HepG2 (cell line): ENCODE results near the gene TBC1D32. TPM values are rescaled to one million over a fixed set of nuclear protein-coding genes. Genes with fewer than 3 reads are reported as not detected.

ENCODE experiments used
- ATAC-seq: fragments of 200-7000 bp; cut with Tn5 transposase; 3 replicates; pipeline ENCODE4 v1.9.1; 2020; ENCODE audit warnings: mild to moderate bottlenecking, moderate library complexity
- BruUV-seq: library from RNA; stranded (reverse); fragments of 400-500 nt; replicated peaks from 2 replicates; lab custom pipeline; 2021; lab: Mats Ljungman, UMichigan
- CTCF ChIA-PET: fragments of 300-600 bp; formaldehyde crosslinking; extraction: SDS; loops from one replicate; lab custom pipeline; 2021; ENCODE audit warnings: low total read pairs, inconsistent platforms, low intra/inter-chr PET ratio; lab: Yijun Ruan, JAX
- POLR2A ChIA-PET: fragments of 350-600 bp; sonication (Branson Sonifier 250); formaldehyde crosslinking; loops from one replicate; lab custom pipeline; 2020; ENCODE audit warnings: antibody characterized with exemption, inconsistent platforms; lab: Yijun Ruan, JAX
- DNase-seq: peaks from one replicate; pipeline ENCODE4 v3.0.0-alpha.2; 2015; ENCODE audit warnings: low spot score
- FAIRE-seq: peaks from 3 replicates; lab custom pipeline; 2011; peaks lifted over from hg19 to GRCh38; lab: Jason Lieb, UNC
- H2AFZ ChIP-seq: one replicate; pipeline ENCODE4 v1.6.1; 2011; ENCODE audit warnings: low read length, inconsistent platforms
- H3K27ac ChIP-seq: fragments of 300-600 bp; 3 replicates; pipeline ENCODE4 v1.8.0; 2011; ENCODE audit warnings: mixed run types, mild to moderate bottlenecking, mixed read lengths, low read length, inconsistent platforms; ENCODE audit not compliant: insufficient read depth; ENCODE audit errors: extremely low read length
- H3K27me3 ChIP-seq, 2 experiments: fragments of 200-600 bp in 1 of 2; 2 replicates in 1 of 2; 3 replicates in 1 of 2; pipeline versions ENCODE4 v1.6.0 to v1.8.0; 2011; ENCODE audit warnings: low read length in 2 of 2, mild to moderate bottlenecking in 2 of 2, moderate library complexity in 2 of 2, inconsistent platforms in 1 of 2; ENCODE audit not compliant: insufficient read depth in 2 of 2, control insufficient read depth in 1 of 2
- H3K36me3 ChIP-seq, 2 experiments: fragments of 200-600 bp in 1 of 2; replicated peaks in 1 of 2; 2 replicates in 1 of 2; 3 replicates in 1 of 2; pipeline versions ENCODE4 v1.5.1 to v1.8.0; 2011; ENCODE audit warnings: low read length in 2 of 2, inconsistent platforms in 1 of 2; ENCODE audit not compliant: insufficient read depth in 2 of 2, control insufficient read depth in 1 of 2
- H3K4me1 ChIP-seq: 2 replicates; pipeline ENCODE4 v1.5.1; 2012; ENCODE audit warnings: low read length, inconsistent platforms; ENCODE audit not compliant: insufficient read depth
- H3K4me2 ChIP-seq: 2 replicates; pipeline ENCODE4 v1.6.0; 2011; ENCODE audit warnings: low read depth, low read length, inconsistent platforms
- H3K4me3 ChIP-seq, 3 experiments: fragments of 200-600 bp in 1 of 3; sonication (generic), shearing (Covaris generic) in 1 of 3; replicated peaks in 1 of 3; 2 replicates each; pipeline ENCODE4 v1.5.1; 2011 to 2016; ENCODE audit warnings: low read length in 3 of 3, inconsistent platforms in 2 of 3, low read depth in 2 of 3, mild to moderate bottlenecking in 2 of 3, control low read depth in 1 of 3, mixed read lengths in 1 of 3; ENCODE audit not compliant: insufficient read depth in 1 of 3
- H3K79me2 ChIP-seq: one replicate; pipeline ENCODE4 v1.6.1; 2011; ENCODE audit warnings: low read length, inconsistent platforms; ENCODE audit not compliant: insufficient read depth
- H3K9ac ChIP-seq: 2 replicates; pipeline ENCODE4 v1.6.0; 2011; ENCODE audit warnings: mild to moderate bottlenecking, low read depth, low read length, inconsistent platforms; ENCODE audit not compliant: insufficient read depth
- H3K9me3 ChIP-seq: 2 replicates; pipeline ENCODE4 v1.5.1; 2012; ENCODE audit warnings: mild to moderate bottlenecking, low read length
- H4K20me1 ChIP-seq: 2 replicates; pipeline ENCODE4 v1.6.0; 2011; ENCODE audit warnings: inconsistent platforms, mild to moderate bottlenecking, low read length, moderate library complexity; ENCODE audit not compliant: insufficient read depth
- DR1 ChIP-seq: sonication (generic); formaldehyde crosslinking; IDR thresholded peaks from 2 replicates; pipeline ENCODE4 v1.8.0; 2021; ENCODE audit warnings: mild to moderate bottlenecking, missing genetic modification reagents, inconsistent platforms
- FOXK2 ChIP-seq: fragments of 450-650 bp; IDR thresholded peaks from 2 replicates; pipeline ENCODE4 v1.6.1; 2016
- KDM3A ChIP-seq: IDR thresholded peaks from 2 replicates; pipeline ENCODE4 v1.6.1; 2018; ENCODE audit warnings: low read depth, missing compliant biosample characterization
- POLR2AphosphoS2 ChIP-seq: IDR thresholded peaks from 2 replicates; pipeline ENCODE4 v1.6.1; 2011; ENCODE audit warnings: low read depth, low read length, improper control_type of control experiment
- PPARG ChIP-seq: conservative IDR thresholded peaks from 2 replicates; pipeline ENCODE4 v1.6.1; 2016; ENCODE audit warnings: missing biosample characterization, missing genetic modification reagents
- RARG ChIP-seq: sonication (generic); formaldehyde crosslinking; IDR thresholded peaks from 2 replicates; pipeline ENCODE4 v1.4.0; 2020; ENCODE audit warnings: low read depth, mild to moderate bottlenecking, missing genetic modification reagents
- SP2 ChIP-seq: sonication (generic); formaldehyde crosslinking; IDR thresholded peaks from 2 replicates; pipeline ENCODE4 v1.5.1; 2020; ENCODE audit warnings: mild to moderate bottlenecking, missing genetic modification reagents
- STAT5B ChIP-seq: sonication (generic); formaldehyde crosslinking; IDR thresholded peaks from 2 replicates; pipeline ENCODE4 v1.4.0; 2020; ENCODE audit warnings: missing genetic modification reagents
- TCF7 ChIP-seq: sonication (generic); IDR thresholded peaks from 2 replicates; pipeline ENCODE4 v1.6.1; 2016; ENCODE audit warnings: antibody characterized with exemption, low read depth
- ZNF205 ChIP-seq: IDR thresholded peaks from 2 replicates; pipeline ENCODE4 v1.6.1; 2018; ENCODE audit warnings: missing biosample characterization, missing genetic modification reagents
- ZNF446 ChIP-seq: sonication (generic); formaldehyde crosslinking; IDR thresholded peaks from 2 replicates; pipeline ENCODE4 v1.5.0; 2020; ENCODE audit warnings: mild to moderate bottlenecking, missing genetic modification reagents
- ZNF552 ChIP-seq: sonication (generic); formaldehyde crosslinking; IDR thresholded peaks from 2 replicates; pipeline ENCODE4 v1.9.0; 2022; ENCODE audit warnings: missing genetic modification reagents, mild to moderate bottlenecking, borderline replicate concordance
- ZNF678 ChIP-seq: sonication (generic); formaldehyde crosslinking; IDR thresholded peaks from 2 replicates; pipeline ENCODE4 v1.4.0; 2020; ENCODE audit warnings: mild to moderate bottlenecking, missing genetic modification reagents
- ZNF878 ChIP-seq: sonication (generic); formaldehyde crosslinking; IDR thresholded peaks from 2 replicates; pipeline ENCODE4 v1.8.1; 2023; ENCODE audit warnings: mild to moderate bottlenecking, missing genetic modification reagents, moderate library complexity
- WGBS: methylation state at CpG from one replicate; pipeline ENCODE4 v1.1.6; 2017; ENCODE audit warnings: low lambda C conversion rate; 5-methylcytosine and 5-hydroxymethylcytosine counted together
- in situ Hi-C: cut with HindIII; loops from 2 replicates; pipeline ENCODE4 v1.10.0; 2017; ENCODE audit warnings: low pct_unique_long_range_greater_than_20kb; ENCODE audit not compliant: extremely low pct_ligation_motif_present
- intact Hi-C: fragments of 100-400 bp; cut with micrococcal nuclease; formaldehyde crosslinking; loops from one replicate; pipeline ENCODE4 v1.10.0; 2022; ENCODE audit not compliant: unreplicated experiment
- polyA plus RNA-seq, 8 experiments: library from polyadenylated mRNA; depleted of rRNA in 3 of 8; stranded (reverse) in 7 of 8; unstranded in 1 of 8; fragments of >200 nt; fragmentation: Illumina TruSeq in 4 of 8; extraction: Trizol in 4 of 8; gene quantifications; 2 replicates each; pipeline versions ENCODE4 v1.2.1 to v1.2.3, GENCODE V29; 2011 to 2016; ENCODE audit warnings: low read depth in 4 of 8, missing spikeins in 1 of 8, mixed read lengths in 1 of 8; ENCODE audit not compliant: insufficient read depth in 1 of 8
- total RNA-seq, 5 experiments: library from RNA; depleted of rRNA; stranded (reverse); fragments of >200 nt; fragmentation: Illumina TruSeq; extraction: Trizol; gene quantifications; 2 replicates each; pipeline ENCODE4 v1.2.3, GENCODE V29; 2016; ENCODE audit warnings: low read depth in 1 of 5
- TF ChIP-seq, protein P1 (sequence below): IDR thresholded peaks from 2 replicates; pipeline ENCODE4 v1.6.1; 2016; ENCODE audit warnings: missing compliant biosample characterization, missing genetic modification reagents, borderline replicate concordance

TBC1D32 gene
- total and polyA plus RNA-seq, 2 of the 13 experiments (the other 11 are each of a cell fraction or from before 2014, with no cell fraction given) = 2.0 to 4.8 TPM

GRCh38 chr6:121310495-121310894 lies 23.8 kb downstream of the TBC1D32 start:
- no peak overlapping the region for H3K4me2 ChIP-seq
- H2AFZ ChIP-seq = no peak overlapping the region
- H3K9ac ChIP-seq = no peak overlapping the region
- intact Hi-C loops = no loop called here
- H3K79me2 ChIP-seq = no peaks in the 10 kb centered on the region
- BruUV-seq = no TSS peak
- H3K36me3 ChIP-seq = no peaks in the 10 kb centered on the region
- no peaks in the 10 kb centered on the region for H3K4me1 ChIP-seq
- no peak for TF ChIP-seq STAT5B (CRISPR knock-in tag)
- no peak for TF ChIP-seq FOXK2
- no peak for TF ChIP-seq ZNF878 (CRISPR knock-in tag)
- no peak for TF ChIP-seq RARG
- no peak for TF ChIP-seq TCF7
- no peak for TF ChIP-seq ZNF446 (CRISPR knock-in tag)
- no peak for TF ChIP-seq PPARG (CRISPR knock-in tag)
- no peak for TF ChIP-seq SP2 (CRISPR knock-in tag)
- TF ChIP-seq, protein P1, sequence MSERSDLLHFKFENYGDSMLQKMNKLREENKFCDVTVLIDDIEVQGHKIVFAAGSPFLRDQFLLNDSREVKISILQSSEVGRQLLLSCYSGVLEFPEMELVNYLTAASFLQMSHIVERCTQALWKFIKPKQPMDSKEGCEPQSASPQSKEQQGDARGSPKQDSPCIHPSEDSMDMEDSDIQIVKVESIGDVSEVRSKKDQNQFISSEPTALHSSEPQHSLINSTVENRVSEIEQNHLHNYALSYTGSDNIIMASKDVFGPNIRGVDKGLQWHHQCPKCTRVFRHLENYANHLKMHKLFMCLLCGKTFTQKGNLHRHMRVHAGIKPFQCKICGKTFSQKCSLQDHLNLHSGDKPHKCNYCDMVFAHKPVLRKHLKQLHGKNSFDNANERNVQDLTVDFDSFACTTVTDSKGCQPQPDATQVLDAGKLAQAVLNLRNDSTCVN (CRISPR knock-in tag) = no peak
- no peak for TF ChIP-seq ZNF205 (CRISPR knock-in tag)
- no peak for TF ChIP-seq ZNF552 (CRISPR knock-in tag)
- TF ChIP-seq DR1 (CRISPR knock-in tag) = no peak
- no peak for TF ChIP-seq POLR2AphosphoS2
- TF ChIP-seq ZNF678 (CRISPR knock-in tag) = no peak
- no peak for TF ChIP-seq KDM3A (CRISPR knock-in tag)
- TF ChIP-seq, all 625 proteins: peak for 0
- Histone ChIP-seq H3K27ac (no peak overlapping the region), H3K9me3 (no peaks in the 10 kb centered on the region), H4K20me1 (no peaks in the 10 kb centered on the region), H3K27me3 (no peaks in the 10 kb centered on the region), H3K4me3 (no peak overlapping the region)
- FAIRE-seq (no peak), ATAC-seq (no peak), DNase-seq (no peak)
- in situ Hi-C loops = loop anchor here (25.0 kb wide), 1 partner anchor 1573 kb away; no protein-coding TSS in a partner anchor
- WGBS = 11% methylated on average over 1 of the region's 1 CpG
- ChIA-PET POLR2A (no interaction called here), CTCF (no interaction called here)
